Muscle of leg (tissue), 11 donors: ENCODE results near the gene PAWR. TPM values are rescaled to one million over a fixed set of nuclear protein-coding genes. Genes with fewer than 3 reads are reported as not detected.
A peak's percentile ranks its signal among the peaks of the same experiment; 100 is the strongest.

Source experiments
- DNase-seq: peaks from one replicate; pipeline ENCODE4 v3.0.0; 2013
- H3K27ac ChIP-seq: one replicate; pipeline ENCODE4 v1.5.1; 2013; ENCODE audit warnings: mild to moderate bottlenecking, low read length, control low read depth
- H3K27me3 ChIP-seq: one replicate; pipeline ENCODE4 v1.6.1; 2013; ENCODE audit warnings: low read length; ENCODE audit not compliant: control insufficient read depth, insufficient read depth
- H3K36me3 ChIP-seq: one replicate; pipeline ENCODE4 v1.6.1; 2013; ENCODE audit warnings: low read length; ENCODE audit not compliant: control insufficient read depth, insufficient read depth
- H3K4me1 ChIP-seq: one replicate; pipeline ENCODE4 v1.6.1; 2013; ENCODE audit warnings: low read length; ENCODE audit not compliant: control insufficient read depth, insufficient read depth
- H3K4me3 ChIP-seq: one replicate; pipeline ENCODE4 v1.5.1; 2013; ENCODE audit warnings: low read length, control low read depth
- H3K9me3 ChIP-seq: replicated peaks from 2 replicates; pipeline ENCODE4 v1.6.1; 2013; ENCODE audit warnings: low read depth, low read length; ENCODE audit not compliant: control insufficient read depth
- WGBS: methylation state at CpG from one replicate; pipeline ENCODE4 v1.1.5; 2013; ENCODE audit warnings: missing lambda C conversion rate; ENCODE audit not compliant: insufficient coverage; 5-methylcytosine and 5-hydroxymethylcytosine counted together
- polyA plus RNA-seq, 8 donors: library from polyadenylated mRNA; unstranded; fragments of 120-200 nt; gene quantifications; one replicate each; pipeline versions ENCODE4 v1.2.1 to v1.2.3, GENCODE V29; 2013; ENCODE audit warnings: inconsistent platforms in 1 of 8, low replicate concordance in 1 of 8; ENCODE audit not compliant: insufficient read length in 8 of 8, insufficient read depth in 1 of 8
- total RNA-seq: library from RNA; stranded (reverse); fragments of 120-200 nt; gene quantifications from one replicate; pipeline ENCODE4 v1.2.4, GENCODE V29; 2013

PAWR gene
- total and polyA plus RNA-seq, 9 donors = 3.8 to 12.9 (median 7.6) TPM

DNA sequence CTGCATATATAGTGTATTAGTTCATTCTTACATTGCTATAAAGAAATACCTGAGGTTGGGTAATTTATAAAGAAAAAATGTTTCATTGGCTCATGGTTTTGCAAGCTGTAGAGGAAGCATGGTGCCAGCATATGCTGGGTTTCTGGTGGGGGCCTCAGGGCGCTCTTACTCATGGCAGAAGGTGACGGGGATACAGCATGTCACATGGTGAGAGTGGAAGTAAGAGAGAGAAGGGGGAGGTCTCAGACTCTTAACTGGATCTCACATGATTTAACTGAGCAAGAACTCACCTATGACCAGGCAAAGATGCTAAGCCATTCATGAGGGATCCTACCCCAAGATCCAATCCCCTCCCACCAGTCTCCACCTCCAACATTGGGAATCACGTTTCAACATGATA lies 15.9 kb upstream of the PAWR start:
- H3K4me3 ChIP-seq = no peak overlapping the region
- H3K4me1 ChIP-seq = no peaks in the 10 kb centered on the region
- no peaks in the 10 kb centered on the region for H3K9me3 ChIP-seq
- WGBS = 90% methylated on average over 2 of the region's 3 CpGs
- no peaks in the 10 kb centered on the region for H3K36me3 ChIP-seq
- DNase-seq = no peak
- no peaks in the 10 kb centered on the region for H3K27me3 ChIP-seq
- H3K27ac ChIP-seq = no peak overlapping the region

DNA sequence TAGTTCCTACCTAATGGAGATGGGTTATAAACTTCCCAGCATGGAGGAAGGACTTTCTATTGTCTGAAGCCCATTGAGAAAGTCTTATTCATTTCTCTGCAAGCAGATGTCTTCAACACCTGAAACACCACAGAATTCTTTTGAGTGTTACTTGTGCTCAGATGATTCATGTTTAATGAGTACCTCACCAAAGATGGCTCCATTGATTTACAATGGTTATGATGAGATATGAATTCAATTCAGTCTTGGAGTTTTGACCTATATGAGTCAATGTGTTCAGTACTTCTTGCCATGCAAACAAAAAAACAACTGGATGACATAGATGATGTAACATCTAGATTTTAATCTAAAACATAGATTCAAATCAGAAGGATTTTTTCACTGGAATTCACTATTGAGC lies 15.4 kb upstream of the PAWR start:
- Histone ChIP-seq H3K27ac (no peak overlapping the region), H3K27me3 (no peaks in the 10 kb centered on the region), H3K9me3 (no peaks in the 10 kb centered on the region), H3K36me3 (no peaks in the 10 kb centered on the region), H3K4me3 (no peak overlapping the region), H3K4me1 (no peaks in the 10 kb centered on the region)
- DNase-seq = no peak

DNA sequence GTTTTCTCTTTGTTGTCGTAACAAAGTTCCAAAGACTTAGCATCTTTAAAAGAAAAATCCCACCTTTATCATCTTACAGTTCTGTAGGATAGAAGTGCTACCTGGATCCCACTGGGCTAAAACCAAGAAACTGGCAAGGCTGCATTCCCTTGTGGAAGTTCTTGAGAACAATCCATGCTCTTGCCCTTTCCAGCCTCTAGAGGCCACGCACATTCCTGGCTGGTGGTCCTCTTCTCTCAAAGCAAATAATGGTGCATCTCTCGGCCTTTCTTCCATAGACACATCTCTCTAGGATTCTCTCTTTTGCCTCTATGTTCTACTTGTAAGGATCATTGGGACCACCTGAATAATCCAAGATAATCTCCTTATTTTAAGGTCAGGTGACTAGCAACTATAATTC lies 8.2 kb upstream of the PAWR start:
- no peaks in the 10 kb centered on the region for H3K4me1 ChIP-seq
- no peak overlapping the region for H3K4me3 ChIP-seq
- no peaks in the 10 kb centered on the region for H3K27me3 ChIP-seq
- H3K27ac ChIP-seq = no peak overlapping the region
- DNase-seq = no peak
- no peaks in the 10 kb centered on the region for H3K36me3 ChIP-seq
- no peaks in the 10 kb centered on the region for H3K9me3 ChIP-seq
- 86% methylated on average over 1 of the region's 3 CpGs for WGBS

DNA sequence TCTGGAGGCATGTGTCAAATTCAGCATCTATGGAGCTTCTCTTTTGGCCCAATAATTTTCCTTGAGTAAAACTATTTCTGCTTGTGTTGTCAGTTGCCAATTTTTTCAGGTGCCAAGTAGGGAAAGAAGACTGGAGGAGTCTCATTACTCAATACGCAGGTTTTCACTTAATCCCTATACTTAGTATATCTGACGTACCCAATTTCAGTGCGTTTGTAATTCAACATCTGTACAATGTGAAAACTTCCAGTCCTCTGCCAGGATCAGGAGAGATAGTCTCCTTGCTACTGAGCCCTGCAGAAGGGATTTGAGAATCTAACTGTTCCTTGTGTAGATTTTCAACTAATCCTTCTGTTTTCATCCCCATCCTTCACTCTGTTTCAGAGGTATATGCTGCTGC lies 5.7 kb upstream of the PAWR start:
- WGBS = 50% methylated on average over 1 of the region's 3 CpGs
- Histone ChIP-seq H3K36me3 (no peaks in the 10 kb centered on the region), H3K4me1 (peaks cover 4% of the 10 kb centered on the region), H3K9me3 (no peaks in the 10 kb centered on the region), H3K27ac (no peak overlapping the region), H3K27me3 (peaks cover 11% of the 10 kb centered on the region), H3K4me3 (no peak overlapping the region)
- no peak for DNase-seq

DNA sequence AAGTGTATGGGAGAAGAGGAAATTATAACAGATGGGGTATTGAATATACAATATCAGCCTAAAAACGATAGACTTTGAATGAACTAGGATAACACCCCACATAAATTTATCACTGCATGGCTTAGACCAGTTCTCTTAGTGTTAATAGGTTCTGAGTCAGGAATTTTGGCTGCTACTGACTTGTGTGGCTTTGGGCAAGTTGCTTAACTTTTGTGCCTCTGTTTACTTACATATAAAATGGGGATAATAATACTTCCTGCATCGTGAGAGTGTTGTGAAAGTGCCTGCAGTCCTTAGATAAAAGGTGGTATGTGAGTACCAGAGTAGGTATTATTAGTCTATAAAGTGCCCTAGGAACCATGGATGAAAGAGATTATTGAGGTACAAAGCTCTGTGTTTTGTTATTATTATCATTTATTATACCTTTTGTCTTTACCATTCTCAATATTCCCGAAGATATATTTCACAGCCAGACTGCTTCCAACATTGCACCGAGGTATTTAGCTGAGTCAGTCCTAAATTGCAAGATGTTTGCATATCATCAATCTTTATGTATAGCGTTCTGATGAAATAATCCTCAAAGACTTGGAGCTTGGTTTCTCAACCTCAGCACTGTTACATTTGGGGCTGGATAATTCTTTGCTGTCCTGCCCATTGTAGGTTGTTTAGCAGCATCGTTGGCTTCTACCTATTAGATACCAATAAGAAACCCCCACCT lies 2.3 kb upstream of the PAWR start:
- no peaks in the 10 kb centered on the region for H3K36me3 ChIP-seq
- no peak for DNase-seq
- H3K9me3 ChIP-seq = no peaks in the 10 kb centered on the region
- H3K4me3 ChIP-seq = no peak overlapping the region
- H3K27ac ChIP-seq = no peak overlapping the region
- WGBS = no CpG with 5 or more reads among the region's 6 CpGs
- H3K27me3 ChIP-seq = peaks cover 28% of the 10 kb centered on the region
- H3K4me1 ChIP-seq = peaks cover 8% of the 10 kb centered on the region

DNA sequence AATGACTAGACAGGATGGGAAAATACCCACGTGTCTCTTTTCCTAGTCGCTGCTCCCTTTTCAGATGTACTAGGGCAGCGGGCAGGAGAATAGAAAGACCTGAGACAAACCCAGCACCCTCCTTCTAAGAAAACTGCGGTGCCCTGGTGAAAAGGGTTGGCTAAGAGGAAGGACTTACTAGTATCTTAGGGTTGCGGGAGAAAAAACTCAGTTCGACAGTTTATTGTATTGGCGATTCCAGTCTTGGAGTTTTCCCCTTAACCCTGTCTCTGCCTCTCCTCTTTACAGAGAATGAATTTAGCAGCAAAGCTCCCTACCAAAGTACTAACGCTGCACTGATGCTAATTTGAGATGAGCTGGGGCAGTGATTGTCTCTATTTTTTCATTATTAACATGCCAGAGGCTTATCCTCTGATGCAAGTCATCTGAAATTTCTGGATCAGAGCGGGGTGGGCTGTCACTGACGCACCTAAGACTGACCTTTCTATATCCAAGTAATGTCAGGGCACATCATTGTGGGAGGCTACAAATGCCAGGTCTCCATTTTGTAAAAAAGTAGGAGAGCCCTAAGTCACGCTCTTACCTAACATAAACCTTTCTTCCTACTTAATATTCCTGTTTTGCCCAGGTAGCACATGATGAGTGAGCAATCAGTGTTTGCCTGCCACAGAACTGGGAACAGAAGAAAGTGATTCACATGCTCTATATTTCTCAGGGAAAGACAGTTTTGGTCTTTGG lies 916 bp upstream of the PAWR start:
- Histone ChIP-seq H3K27me3 (peaks cover 28% of the 10 kb centered on the region), H3K27ac (peak overlapping the region; percentile 35), H3K4me1 (peaks cover 8% of the 10 kb centered on the region), H3K4me3 (peak overlapping the region; percentile 51), H3K9me3 (no peaks in the 10 kb centered on the region), H3K36me3 (no peaks in the 10 kb centered on the region)
- no CpG with 5 or more reads among the region's 11 CpGs for WGBS
- peak; percentile 2 for DNase-seq

DNA sequence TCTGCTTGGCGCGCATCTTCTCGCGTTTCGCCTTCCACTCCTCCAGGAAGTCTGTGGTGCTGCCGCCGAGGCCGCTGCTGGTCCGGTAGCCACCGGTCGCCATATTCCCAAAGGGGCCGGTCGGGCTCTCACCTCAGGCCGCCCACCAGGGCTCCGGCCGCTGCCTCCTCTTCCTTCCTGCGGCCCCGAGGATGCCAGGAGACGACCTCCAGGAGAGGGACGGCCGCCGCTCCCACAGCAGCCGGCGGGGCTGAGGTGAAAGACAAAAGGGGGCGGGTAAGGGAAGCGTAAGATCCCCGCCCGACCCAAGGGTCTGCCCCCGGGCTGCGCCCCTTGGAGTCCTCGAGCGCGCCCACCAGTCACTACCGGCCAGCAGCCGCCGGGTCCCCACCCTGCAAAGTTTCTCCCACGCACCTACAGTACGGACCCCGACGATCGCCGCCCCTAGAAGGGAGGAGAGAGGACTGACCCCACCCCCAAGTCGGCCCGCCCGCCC lies 574 bp downstream of the PAWR start:
- WGBS = under 1% methylated on average over 22 of the region's 45 CpGs
- Histone ChIP-seq H3K4me3 (peak overlapping the region; percentile 84), H3K4me1 (peaks cover 8% of the 10 kb centered on the region), H3K27ac (peak overlapping the region; percentile 55), H3K9me3 (no peaks in the 10 kb centered on the region), H3K36me3 (no peaks in the 10 kb centered on the region), H3K27me3 (peaks cover 28% of the 10 kb centered on the region)
- no peak for DNase-seq

DNA sequence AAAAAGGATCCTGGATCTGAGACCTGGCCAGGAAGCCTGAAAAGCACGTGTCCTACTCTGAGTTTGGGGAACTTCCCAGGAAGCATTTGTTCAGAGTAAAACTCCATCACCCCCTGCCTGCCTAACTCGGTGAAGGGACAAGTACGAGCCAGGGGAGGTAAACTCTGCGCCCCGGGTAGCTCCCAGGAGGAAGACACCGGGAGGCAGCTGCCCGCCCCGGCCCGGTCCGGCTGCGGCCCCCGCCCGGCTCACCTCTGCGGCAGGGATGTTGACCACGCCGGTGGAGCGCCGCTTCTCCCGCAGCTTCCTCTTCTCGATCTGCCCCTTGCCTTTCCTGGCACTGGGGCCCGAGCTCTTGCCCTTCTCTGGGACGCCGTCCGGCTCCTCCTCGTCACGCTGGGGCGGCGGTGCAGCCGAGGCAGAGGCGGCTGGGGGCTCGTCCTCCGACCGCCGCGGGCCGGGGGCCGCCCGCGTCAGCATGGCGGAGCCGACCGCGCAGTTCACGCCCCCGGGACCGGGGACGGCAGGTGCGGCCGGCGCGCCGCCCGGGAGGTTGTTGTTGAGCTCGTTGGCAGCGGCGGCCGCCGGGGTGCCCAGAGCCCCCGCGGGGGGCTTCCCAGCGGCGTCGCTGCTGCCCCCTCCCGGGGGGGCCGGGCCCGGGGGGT lies 1.2 kb downstream of the PAWR start:
- under 1% methylated on average over 64 of the region's 66 CpGs for WGBS
- Histone ChIP-seq H3K27me3 (peaks cover 28% of the 10 kb centered on the region), H3K27ac (peak overlapping the region; percentile 35), H3K4me3 (peak overlapping the region; percentile 84), H3K36me3 (no peaks in the 10 kb centered on the region), H3K4me1 (peaks cover 8% of the 10 kb centered on the region), H3K9me3 (no peaks in the 10 kb centered on the region)
- peak; percentile 62 for DNase-seq

DNA sequence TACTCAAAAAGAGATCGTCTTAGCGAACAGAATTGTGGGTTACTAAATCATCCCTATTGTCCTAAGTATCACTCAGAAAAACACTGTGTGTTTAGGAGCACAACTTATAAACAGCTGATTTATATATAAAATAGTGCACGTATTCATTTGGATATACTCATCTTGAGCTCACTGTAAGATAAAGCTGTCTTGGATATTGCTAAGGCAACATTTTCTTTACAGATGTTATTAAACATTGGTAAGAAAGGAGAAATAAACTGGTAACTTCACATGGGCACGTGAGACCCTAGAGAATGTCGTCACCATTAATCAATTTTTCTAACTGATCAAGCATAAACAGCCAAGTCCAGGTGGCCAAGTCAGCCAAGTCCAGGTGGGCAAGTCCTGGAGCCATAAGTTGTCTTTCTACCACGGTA lies 1.7 kb downstream of the PAWR start:
- peak overlapping the region; percentile 35 for H3K27ac ChIP-seq
- WGBS = 8% methylated on average over 3 of the region's 6 CpGs

DNA sequence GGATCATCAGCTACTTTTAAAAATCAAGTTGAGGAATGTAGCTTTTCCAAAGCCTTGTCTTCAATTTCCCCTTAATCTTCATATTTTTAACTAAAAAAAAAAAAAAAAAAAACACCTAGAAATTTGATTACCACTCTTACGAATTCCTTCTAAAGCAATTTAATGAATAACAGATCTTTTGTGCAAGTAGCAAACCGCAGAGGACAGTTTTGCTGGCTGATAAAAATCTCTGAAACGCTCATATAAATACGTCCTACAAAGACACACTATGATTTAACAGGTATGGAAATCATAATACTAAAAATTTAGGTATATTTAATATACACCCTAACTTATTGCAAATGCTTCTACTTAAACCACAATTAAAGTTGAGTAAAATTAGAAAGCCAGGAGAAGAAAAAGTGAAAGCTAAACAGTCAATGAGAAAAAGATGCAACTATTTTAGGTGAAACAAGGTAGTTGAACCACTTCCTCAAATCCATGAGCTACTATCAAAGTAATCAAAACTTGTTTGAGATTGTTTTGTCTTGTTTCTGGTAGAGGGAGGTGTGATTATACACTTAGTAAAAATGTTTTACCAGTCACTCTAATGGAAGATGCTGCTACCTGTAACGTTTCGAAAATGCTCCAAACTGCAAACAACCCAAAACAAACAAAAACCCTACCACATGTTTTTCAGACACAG lies 2.2 kb downstream of the PAWR start:
- Histone ChIP-seq H3K4me3 (peak overlapping the region; percentile 48), H3K36me3 (no peaks in the 10 kb centered on the region), H3K4me1 (peaks cover 8% of the 10 kb centered on the region), H3K9me3 (no peaks in the 10 kb centered on the region), H3K27ac (no peak overlapping the region), H3K27me3 (peaks cover 28% of the 10 kb centered on the region)
- no peak for DNase-seq
- WGBS = no CpG with 5 or more reads among the region's 6 CpGs

More for the DNA sequence above, 1.7 kb downstream of the PAWR start:
- Histone ChIP-seq H3K4me3 (peak overlapping the region; percentile 48), H3K4me1 (peaks cover 8% of the 10 kb centered on the region), H3K36me3 (no peaks in the 10 kb centered on the region), H3K9me3 (no peaks in the 10 kb centered on the region), H3K27me3 (peaks cover 28% of the 10 kb centered on the region)
- DNase-seq = peak; percentile 12
